ENCODE measurements around the gene NES. TPM values are rescaled to one million over a fixed set of nuclear protein-coding genes. Genes with fewer than 3 reads are reported as not detected.
A peak's percentile ranks its signal among the peaks of the same experiment; 100 is the strongest.

Gene NES, protein sequence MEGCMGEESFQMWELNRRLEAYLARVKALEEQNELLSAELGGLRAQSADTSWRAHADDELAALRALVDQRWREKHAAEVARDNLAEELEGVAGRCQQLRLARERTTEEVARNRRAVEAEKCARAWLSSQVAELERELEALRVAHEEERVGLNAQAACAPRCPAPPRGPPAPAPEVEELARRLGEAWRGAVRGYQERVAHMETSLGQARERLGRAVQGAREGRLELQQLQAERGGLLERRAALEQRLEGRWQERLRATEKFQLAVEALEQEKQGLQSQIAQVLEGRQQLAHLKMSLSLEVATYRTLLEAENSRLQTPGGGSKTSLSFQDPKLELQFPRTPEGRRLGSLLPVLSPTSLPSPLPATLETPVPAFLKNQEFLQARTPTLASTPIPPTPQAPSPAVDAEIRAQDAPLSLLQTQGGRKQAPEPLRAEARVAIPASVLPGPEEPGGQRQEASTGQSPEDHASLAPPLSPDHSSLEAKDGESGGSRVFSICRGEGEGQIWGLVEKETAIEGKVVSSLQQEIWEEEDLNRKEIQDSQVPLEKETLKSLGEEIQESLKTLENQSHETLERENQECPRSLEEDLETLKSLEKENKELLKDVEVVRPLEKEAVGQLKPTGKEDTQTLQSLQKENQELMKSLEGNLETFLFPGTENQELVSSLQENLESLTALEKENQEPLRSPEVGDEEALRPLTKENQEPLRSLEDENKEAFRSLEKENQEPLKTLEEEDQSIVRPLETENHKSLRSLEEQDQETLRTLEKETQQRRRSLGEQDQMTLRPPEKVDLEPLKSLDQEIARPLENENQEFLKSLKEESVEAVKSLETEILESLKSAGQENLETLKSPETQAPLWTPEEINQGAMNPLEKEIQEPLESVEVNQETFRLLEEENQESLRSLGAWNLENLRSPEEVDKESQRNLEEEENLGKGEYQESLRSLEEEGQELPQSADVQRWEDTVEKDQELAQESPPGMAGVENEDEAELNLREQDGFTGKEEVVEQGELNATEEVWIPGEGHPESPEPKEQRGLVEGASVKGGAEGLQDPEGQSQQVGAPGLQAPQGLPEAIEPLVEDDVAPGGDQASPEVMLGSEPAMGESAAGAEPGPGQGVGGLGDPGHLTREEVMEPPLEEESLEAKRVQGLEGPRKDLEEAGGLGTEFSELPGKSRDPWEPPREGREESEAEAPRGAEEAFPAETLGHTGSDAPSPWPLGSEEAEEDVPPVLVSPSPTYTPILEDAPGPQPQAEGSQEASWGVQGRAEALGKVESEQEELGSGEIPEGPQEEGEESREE (N-terminal part only)
- 1 to 10 TPM; 3.6 to 6.8 TPM for total RNA-seq
- long read RNA-seq, full-length matches to known transcripts: 1 of 3 reads
- long read RNA-seq, partial matches to known transcripts: 0 of 3 reads
- long read RNA-seq, other reads (novel, unspliced or antisense): 2 of 3 reads

GRCh38 chr1:156676820-156677615 is at the start of gene NES:
NES (minus strand) TSS chr1:156677407; CDS start chr1:156677264, 143 bp downstream.
- peak in 1 of 2 donors; percentile 47 for DNase-seq
- intact Hi-C loops (cut with DNase I, micrococcal nuclease): no loop called here
- ATAC-seq: peak; percentile 65

DNA sequence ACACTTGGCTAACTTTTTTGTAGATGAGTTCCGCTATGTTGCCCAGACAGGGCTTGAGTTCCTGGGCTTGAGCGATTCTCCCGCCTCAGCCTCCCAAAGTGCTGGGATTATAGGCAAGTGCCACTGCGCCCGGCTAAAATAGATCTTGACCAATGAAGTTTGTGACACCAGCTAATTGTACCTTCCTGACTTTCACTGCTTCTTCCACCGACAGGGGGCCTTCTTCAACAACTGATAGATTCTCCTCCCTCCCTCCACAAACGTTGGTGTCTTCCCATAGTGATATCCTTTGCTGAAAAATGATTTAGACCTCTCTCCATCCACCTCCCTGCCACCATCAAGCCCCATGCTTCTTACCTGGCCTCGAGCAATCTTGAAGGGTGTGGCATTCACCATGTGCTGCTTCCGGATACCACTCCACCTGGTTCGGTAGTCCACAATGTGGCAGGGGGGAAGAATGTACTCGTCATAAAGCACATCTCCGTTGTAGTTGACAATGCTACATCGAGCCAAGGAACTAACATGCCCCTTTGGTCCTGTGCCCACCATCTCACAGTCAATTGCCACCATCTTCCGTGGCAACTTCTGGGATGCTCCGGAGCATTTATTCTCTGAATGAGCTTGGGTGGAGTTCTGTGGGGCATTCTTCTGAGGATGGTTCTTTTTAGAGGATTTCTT is 49.5 kb upstream of the NES start:
- ATAC-seq: peak; percentile 13
- DNase-seq: peak; percentile 61 to 78
- intact Hi-C loops (cut with DNase I, micrococcal nuclease): loop anchor here (5.0 kb wide), 2 partner anchors 34 to 39 kb away; no protein-coding TSS in a partner anchor

GRCh38 chr1:156725683-156726280 is 48.6 kb upstream of the NES start:
- ATAC-seq: peak; percentile 64
- DNase-seq: peak; percentile 85 to 93
- intact Hi-C loops (cut with DNase I, micrococcal nuclease): loop anchor here (5.0 kb wide), 2 partner anchors 33 to 38 kb away; no protein-coding TSS in a partner anchor

DNA sequence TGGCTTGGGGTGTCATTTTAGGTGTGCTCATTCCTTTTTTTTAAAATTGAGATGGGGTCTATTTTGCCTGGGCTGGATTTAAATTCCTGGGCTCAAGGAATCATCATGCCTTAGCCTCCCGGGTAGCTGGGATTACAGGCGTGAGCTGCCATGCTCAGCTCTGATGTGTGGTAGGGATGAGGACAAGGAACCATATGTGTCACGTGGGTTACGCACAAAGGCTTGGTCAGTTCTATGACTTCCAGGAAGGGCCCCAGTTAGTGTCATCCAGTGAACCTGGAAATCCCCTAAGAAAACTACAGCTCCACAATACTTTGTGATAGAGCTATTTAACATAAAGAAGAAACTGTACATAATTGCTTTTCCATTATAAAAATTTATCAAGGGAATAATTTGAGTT is 44.3 kb upstream of the NES start:
- ATAC-seq (no peak), DNase-seq (no peak)
- intact Hi-C loops (cut with DNase I, micrococcal nuclease): no loop called here

DNA sequence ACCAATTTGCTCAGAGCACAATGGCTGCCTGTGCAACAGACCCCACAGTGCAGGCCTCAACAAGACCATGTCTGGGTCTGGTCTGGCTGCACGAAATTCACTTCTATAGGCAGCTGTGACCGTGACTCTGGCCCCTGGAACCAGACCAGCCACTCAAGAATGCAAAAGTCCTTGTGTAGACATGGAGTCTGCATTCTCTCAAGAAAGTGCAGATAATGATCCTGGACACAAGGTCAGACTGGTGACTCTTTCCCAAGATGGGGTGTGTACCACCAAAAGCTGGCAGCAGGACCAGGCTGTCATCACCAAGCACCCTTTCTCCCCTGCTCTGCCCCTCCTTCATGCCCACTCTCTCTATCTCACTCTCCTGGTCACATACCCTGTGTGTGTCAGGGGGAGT is 43.9 kb upstream of the NES start:
- intact Hi-C loops (cut with DNase I, micrococcal nuclease): no loop called here
- ATAC-seq: no peak

GRCh38 chr1:156717351-156717750 is 40.1 kb upstream of the NES start:
- DNase-seq (no peak), ATAC-seq (no peak)
- intact Hi-C loops (cut with DNase I, micrococcal nuclease): no loop called here

More for the DNA sequence above, 43.9 kb upstream of the NES start:
- no peak for DNase-seq

DNA sequence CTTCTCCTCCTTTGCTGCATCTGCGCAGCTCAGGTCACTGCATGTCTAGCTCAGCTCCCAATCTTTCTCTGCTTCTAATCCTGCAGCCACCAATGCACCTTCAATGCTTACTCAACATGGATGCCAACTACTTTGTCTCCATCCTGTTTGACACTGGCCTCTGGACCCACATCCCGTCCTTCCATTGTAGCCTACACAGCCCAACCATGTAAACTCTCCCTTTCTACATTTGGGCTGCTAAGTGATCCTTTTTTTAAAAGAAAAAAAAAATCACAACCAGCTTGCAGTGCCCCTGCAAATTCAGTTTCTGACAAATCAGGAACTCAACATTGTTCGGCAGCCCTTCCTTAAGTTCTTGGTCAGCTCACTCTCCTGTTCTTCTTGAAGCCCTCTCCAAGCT is 37.6 kb upstream of the NES start:
- intact Hi-C loops (cut with DNase I, micrococcal nuclease): no loop called here
- no peak for ATAC-seq
- no peak for DNase-seq

DNA sequence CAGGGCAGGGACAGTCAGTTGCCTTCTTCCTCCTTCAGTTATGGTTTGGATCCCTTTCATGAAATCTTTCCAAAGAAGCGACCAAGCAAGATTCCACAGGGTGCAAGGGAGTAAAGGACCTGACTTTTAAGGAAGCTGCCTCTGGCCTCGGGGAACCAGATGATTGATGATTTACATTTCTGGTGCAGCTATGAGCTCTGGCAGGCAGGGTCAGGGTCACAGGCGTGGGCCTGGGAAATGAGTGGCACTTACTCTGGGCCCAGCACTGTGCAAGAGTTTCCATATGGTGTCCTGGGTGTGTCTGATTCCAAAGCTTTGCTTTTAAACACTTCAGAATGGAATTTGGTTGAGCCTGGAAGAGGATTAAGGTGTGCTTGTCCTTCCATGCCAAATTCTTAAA is 35.4 kb upstream of the NES start:
- DNase-seq (no peak), ATAC-seq (no peak)
- intact Hi-C loops (cut with DNase I, micrococcal nuclease): no loop called here

DNA sequence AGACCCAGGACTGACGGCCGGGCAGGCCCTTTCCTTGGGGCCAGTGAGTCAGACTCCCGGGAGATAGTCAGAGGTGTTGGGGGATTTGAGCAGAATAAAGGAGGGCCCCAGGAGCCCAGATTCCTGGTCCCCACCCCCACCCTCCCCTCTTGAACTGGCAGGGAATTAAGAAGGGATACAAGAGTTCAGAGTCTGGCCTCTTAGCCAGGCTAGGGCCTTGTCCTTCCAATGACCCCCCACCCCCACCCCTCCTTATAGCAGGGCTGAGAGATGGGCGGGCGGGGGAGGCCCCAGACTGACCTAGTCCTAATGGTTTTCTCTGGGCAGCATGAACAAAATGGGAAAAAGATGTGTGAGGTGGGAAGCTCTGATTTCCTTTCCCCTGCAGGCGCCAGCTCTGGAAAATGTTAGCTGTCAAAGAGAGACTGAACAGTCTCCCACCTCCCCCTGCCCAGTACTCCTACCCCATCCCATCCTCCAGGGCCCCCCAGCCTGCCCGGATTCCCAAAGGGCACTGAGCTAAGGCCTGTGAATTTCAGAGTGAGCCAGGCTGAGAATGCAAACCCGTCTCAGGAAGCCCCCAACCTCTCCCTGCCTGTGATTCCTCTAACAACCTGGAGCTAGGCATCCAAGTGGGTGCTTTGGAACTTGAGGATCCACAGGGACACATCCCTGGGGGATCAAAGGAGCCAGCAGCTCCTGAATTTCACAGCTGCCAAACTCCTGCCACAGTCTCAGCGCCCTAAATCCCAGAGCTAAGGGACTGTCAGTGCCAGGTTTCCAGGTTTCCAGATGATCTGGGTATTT is 34.0 kb upstream of the NES start:
- ATAC-seq (no peak), DNase-seq (no peak)
- intact Hi-C loops (cut with DNase I, micrococcal nuclease): no loop called here

GRCh38 chr1:156709757-156710489 is 32.7 kb upstream of the NES start:
- ATAC-seq: peak; percentile 89

DNA sequence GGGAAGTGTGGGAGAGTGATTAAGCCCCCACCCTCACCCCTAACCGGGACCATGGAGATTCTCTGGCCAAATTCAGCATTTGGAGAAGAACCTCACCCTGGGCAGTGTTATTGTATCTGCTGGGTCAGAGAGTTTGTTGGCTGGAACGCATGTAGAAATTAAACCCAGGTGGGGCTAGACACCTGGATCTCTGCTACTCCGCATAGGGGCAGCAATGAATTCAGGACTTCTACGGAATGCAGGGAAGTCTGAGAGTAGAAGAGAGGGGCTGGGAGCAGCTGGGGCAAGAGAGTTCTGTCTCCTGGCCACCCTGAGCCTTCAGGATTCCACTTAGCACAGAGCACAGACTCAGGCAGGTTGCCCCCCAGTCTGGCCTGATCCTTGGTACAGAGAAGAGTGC is 31.8 kb upstream of the NES start:
- ATAC-seq: no peak
- DNase-seq: no peak
- intact Hi-C loops (cut with DNase I, micrococcal nuclease): no loop called here

More at GRCh38 chr1:156709757-156710489, 32.7 kb upstream of the NES start:
- DNase-seq: peak; percentile 67 to 69
- intact Hi-C loops (cut with DNase I, micrococcal nuclease): no loop called here

- no peak for DNase-seq
- no peak for ATAC-seq
- intact Hi-C loops (cut with DNase I, micrococcal nuclease): no loop called here
Measured at GRCh38 chr1:156708218-156708661, 31.0 kb upstream of the NES start.

DNA sequence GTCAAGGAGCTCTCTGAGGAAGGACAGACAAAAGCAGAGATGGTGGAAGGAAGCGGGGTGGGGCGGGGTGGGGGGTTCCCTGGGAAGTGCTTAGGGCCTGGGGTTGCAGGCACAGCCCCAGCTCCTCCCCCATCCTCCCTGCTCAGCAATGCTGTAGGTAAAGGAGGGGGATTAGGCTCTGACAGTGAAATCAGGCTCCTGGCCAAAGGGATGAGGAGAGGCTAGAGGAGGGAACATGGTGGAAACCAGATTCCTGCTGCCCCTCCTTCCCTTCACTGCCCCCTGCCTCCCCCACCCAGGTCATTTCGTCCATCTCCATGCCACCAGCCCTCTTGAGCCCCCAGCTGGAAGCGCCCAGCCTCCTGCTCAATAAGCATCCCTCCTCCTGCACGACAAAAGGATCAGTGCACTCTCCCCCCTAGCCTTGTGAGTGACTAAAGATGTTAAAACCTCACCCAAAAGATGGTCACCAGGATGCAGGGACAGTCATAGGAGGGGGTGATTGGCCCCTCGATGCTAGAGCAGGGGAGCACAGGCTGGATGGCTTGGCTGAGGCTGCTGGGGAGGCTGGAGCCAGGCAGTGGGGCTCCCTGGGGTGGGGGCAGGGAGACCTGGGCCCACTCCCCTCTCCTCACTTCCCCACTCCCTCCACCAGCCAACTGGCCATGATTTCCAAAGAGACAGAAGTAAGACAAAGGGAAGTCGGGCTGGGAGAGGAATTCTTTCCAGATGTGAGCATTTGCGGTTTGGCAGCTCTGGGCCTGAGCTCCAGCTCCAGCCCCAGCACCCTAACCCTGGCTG is 30.4 kb upstream of the NES start:
- intact Hi-C loops (cut with DNase I, micrococcal nuclease): no loop called here
- no peak for DNase-seq

DNA sequence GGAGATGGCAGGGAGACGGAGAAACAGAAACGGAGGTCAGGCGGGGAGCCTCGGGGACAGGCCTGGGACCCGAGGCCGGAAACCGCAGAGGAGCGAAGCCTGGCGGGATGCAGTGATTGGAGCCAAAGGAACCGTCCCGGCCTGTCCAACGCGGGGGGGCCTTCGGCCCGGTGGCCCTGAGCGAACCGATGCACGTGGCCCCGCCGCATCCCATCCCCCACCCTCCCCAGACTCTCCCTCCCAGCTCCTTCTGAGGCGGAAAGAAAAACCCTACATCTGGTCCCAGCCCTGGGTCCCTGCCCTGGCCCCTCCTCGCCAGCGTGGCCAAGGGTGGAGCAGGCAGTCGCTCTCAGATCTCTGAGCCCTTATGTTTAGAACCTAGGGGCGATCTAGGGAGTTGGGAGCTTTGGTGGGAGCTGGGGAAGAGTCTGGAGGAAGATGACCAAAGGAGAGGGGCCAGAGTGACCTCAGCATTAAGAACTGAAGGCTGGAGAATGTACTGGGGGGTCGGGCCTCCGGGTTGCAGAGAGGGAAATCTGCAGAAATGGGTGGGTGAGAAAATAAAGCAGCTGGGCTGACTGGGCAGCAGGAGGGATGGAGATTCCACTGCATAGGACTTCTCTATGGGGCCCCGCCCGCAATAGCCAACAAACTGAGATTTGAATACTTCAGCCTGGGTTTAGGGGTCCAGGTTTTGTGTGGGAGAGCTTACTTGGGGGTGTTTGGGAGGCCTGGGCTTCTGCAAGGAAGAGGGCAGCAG is 29.6 kb upstream of the NES start:
- DNase-seq: peak; percentile 61 to 71
- intact Hi-C loops (cut with DNase I, micrococcal nuclease): no loop called here
- ATAC-seq: peak; percentile 45

More for the DNA sequence above, 30.4 kb upstream of the NES start:
- no peak for ATAC-seq
